Measurements from ENCODE around the gene DYNC1H1.

DYNC1H1 gene

DNA sequence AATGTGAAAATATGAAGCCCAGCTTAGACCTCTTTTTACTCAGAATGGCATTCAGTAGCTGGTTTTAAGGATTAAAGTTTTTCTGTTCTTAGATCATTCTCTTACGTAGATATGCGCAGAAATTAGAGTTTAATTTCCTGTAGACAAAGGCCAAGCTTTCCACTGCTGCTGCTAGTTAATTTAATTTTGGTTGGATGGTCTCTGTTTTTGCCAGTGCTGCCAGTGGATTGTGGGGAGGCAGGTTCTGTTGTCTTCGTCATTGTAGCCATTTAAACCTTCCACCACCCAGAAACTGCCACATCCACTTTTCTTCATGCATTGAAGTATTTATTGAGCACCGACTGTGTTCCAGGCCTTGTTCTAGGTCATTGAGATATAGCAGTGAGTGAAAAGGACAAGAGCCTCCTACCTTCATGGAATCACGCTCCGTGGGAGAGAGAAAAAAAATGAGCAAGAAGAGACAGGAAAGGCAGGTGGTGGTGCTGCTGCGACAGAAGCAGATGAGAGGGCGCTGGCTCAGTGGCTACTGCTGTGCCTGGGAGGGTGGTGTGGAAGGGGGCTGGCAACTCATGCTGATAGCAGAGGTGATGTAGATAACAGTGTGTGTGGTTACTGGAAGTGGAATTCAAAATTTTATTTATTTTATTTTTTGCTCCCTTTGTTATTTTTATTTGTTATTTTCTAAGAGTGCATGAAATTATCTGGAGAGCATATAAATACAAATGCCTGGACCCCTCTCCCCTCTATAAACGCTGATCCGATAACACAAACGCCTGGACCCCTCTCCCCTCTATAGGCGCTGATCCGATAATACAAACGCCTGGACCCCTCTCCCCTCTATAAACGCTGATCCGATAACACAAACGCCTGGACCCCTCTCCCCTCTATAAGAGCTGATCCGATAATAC, 33.3 kb downstream of the DYNC1H1 start:
- DNase-seq (ENCODE audit: low spot score), result no peak

GRCh38 chr14:102000902-102001301, 36.5 kb downstream of the DYNC1H1 start:
- no peak for DNase-seq (ENCODE audit: low spot score)

GRCh38 chr14:102005336-102005735, 41.0 kb downstream of the DYNC1H1 start:
- no peak for DNase-seq (ENCODE audit: low spot score)

DNA sequence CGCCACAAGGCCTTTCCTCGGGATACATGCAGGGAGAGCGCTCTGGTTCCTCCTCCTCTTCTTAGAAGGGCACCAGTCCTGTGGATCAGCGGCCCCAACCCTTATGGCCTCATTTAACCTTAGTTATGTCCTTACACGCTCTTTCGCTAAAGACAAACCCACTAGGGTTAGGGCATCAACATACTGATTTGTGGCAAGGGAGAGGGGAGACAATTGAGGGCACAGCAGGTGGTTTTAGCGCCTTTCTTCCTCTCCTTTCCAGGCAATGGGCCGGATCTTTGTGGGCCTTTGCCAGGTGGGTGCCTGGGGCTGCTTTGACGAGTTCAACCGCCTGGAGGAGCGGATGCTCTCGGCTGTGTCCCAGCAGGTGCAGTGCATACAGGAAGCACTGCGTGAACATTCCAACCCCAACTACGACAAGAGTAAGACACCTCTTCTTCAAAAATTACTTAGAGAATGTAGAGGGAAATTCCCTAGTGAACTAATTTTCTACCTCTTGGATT, 43.6 kb downstream of the DYNC1H1 start:
- no peak for DNase-seq (ENCODE audit: low spot score)

DNA sequence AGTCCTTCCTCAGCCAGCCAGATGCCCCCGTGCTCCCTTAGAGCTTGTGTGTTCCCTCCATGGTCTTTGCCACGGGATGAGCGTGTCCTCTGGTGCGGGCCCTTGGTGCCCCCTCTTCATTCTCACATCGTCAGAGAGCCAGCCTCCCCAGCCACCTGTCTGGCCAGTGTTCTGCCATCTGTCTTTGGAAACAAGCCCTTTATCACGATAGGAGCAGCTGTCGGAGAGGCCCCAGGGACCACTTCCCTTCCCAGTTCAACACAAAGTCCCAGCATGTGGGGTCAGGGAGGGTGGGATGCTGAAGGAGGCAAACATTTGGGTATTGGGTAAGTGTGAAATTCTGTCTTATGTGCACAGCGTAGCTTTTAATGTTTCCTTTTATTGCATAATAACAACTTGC, 44.5 kb downstream of the DYNC1H1 start:
- no peak for DNase-seq (ENCODE audit: low spot score)

- no peak for DNase-seq (ENCODE audit: low spot score)
Measured at GRCh38 chr14:102011631-102012030, 47.3 kb downstream of the DYNC1H1 start.

GRCh38 chr14:102012336-102012735, 48.0 kb downstream of the DYNC1H1 start:
- no peak for DNase-seq (ENCODE audit: low spot score)

DNA sequence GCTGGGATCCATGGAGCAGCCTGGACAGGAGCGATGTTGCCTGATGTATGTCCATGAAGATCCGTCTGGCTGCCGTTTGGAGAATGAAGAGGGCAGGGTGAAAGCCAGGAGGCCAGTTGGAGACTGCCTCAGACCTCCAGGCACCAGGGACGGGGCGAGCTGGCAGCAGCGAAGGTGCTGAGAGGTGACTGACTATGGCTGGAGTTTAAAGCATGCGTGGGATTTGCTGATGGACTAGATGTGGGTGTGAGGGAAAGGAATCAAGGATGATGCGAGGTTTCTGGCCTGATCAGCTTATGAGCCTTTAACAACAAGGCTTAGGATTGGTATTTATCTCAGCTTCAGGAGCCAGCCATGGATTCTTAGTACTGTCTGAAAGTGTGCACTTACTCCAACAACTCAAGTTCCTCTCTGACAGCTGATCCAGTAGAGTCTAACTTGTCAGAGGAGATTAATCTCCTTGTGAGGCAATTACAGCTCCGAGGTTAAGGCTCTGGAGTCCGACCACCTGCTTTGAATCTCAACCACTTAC, 49.4 kb downstream of the DYNC1H1 start:
- no peak for DNase-seq (ENCODE audit: low spot score)

- DNase-seq (ENCODE audit: low spot score), result no peak
Measured at GRCh38 chr14:102015045-102015685, 50.8 kb downstream of the DYNC1H1 start.

DNA sequence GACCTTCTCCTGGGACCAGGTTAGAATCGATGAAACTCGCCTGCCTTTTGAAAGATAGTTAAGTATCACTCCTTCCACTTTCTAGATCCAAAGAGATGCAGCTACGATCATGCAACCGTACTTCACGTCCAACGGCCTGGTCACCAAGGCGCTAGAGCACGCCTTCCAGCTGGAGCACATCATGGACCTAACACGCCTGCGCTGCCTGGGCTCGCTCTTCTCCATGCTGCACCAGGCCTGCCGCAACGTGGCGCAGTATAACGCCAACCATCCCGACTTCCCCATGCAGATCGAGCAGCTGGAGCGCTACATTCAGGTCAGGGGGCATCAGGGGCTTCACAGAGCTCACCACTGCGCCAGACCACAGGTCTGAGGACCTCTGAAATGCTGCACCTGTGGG, 51.4 kb downstream of the DYNC1H1 start:
- no peak for DNase-seq (ENCODE audit: low spot score)

DNA sequence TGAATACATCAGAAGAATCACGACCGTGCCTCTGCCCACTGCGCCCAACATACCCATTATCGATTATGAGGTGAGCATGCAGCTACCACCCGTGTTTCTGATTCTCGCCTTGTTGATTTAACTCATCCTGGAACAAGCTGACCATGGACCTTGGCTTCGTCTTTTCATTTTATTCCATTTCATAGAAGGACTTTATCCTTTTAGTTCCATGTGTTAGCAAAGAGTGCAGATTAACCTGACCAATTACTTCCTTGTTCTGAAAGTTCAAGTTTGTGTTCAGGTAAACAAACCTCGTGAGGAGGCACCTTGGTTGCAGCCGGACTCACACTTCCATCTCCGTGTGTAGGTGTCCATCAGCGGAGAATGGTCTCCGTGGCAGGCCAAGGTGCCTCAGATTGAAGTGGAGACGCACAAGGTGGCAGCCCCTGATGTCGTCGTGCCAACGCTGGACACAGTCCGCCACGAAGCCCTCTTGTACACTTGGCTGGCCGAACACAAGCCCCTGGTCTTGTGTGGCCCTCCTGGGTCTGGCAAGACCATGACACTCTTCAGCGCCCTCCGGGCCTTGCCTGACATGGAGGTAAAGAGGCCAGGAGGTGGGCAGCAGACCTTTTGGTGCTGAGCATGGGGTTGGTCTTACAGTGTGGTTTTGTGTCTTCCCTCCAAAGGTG, 52.2 kb downstream of the DYNC1H1 start:
- no peak for DNase-seq (ENCODE audit: low spot score)

DNA sequence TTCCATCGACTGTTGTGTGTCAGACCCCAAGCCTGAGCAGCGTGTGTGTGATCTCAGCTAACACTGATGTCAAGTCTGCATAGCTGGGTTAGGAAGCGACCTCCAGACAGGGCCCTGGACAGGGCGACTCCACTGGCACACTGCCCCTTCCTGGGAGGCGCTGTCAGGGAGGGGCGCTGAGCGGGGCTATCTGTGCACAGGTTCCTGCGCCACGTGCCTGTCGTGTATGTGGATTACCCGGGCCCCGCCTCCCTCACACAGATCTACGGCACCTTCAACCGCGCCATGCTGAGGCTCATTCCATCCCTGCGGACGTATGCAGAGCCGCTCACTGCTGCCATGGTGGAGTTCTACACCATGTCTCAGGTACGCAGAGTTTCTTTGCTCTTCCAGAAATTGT, 53.9 kb downstream of the DYNC1H1 start:
- no peak for DNase-seq (ENCODE audit: low spot score)

DNA sequence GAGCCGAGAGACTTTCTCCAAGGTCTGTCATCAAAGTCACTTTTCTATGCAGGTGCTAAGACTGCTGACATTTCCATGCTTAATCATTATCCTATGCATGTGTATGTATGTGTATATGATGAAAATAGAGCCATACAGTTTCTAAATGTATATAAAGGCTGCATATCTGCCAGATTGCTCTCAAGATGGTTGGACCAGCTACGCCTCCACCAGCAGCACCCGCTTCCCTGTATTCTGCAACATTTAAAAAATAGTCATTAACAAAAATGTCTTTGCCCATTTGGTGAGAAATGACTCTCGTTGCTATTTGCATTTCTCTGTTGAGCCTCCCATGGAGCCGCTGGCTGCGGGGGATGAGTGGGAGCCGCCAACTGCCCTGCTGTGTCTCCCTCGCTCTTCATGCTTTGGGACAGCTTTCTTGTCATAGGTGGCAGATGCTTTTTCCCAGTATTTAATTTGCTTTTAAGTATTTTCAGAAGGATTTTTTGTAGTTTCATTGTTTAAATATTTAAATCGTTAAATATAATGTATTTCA, 54.7 kb downstream of the DYNC1H1 start:
- DNase-seq (ENCODE audit: low spot score), result no peak

DNA sequence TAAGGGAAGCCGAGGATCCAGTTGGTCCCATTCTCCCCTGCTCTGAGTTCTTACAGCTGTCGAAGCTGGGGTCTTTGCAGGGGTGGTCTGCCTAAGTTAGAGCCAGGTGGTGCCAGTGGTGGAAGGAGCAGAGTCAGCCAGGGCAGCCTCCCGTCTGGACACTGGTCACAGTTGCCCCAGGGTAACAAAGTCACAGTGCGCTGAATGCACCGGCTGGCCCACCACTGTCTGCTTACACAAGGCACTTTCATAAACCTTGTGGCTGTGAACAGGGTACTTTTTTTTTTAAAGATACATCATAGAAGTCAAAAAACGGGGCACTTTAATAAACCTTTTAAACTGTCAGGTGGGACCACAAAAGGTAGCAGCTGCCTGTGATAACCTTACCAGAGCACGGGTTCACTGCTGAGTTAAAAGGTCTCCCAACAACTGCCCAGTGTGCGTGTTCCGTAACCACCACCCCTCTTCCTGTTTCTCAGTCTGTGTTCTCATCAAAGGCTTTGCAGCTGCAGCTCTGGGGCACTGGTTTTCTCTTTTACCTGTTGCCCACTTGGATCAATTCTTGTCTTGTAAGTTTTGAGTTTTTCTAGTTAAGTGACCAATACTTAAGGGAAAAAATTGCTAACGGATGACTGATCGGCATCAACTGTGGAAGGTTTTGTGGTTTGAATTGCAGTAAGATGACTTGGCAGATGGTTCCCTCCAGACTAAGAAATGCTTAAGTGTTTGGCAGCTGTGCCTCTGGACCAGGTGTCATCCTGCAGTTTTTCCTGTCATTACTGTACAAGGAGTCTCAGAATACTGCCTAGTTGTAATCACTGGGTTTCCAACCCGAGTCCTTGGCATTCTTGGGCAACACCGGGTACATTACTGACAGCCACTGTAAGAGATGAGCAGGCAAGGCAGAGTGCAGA, 55.9 kb downstream of the DYNC1H1 start:
- no peak for DNase-seq (ENCODE audit: low spot score)

DNA sequence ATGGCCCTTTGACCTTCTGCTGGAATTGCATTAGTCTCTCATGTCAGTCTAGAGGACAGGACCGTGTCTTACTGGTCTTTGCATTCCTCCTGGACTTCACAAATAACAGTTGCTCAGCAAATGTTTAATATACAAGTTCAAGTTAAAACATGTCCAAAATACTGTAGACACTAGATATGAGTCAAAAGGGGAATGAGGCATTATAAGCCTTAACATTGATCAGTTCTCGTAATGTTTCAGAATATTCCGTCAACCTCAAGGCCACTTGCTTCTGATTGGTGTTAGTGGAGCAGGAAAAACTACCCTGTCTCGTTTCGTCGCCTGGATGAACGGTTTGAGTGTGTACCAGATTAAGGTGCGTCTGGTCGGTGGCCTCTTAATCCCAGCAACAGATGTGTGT, 62.6 kb downstream of the DYNC1H1 start:
- no peak for DNase-seq (ENCODE audit: low spot score)

GRCh38 chr14:102027951-102028350, 63.6 kb downstream of the DYNC1H1 start:
- no peak for DNase-seq (ENCODE audit: low spot score)

GRCh38 chr14:102028733-102029132, 64.4 kb downstream of the DYNC1H1 start:
- no peak for DNase-seq (ENCODE audit: low spot score)

GRCh38 chr14:102029956-102030355, 65.6 kb downstream of the DYNC1H1 start:
- DNase-seq (ENCODE audit: low spot score), result no peak

GRCh38 chr14:102033241-102033640, 68.9 kb downstream of the DYNC1H1 start:
- DNase-seq (ENCODE audit: low spot score), result no peak

GRCh38 chr14:102034301-102034700, 69.9 kb downstream of the DYNC1H1 start:
- no peak for DNase-seq (ENCODE audit: low spot score)

- no peak for DNase-seq (ENCODE audit: low spot score)
Measured at GRCh38 chr14:102035914-102036313, 71.5 kb downstream of the DYNC1H1 start.
